Measurements from ENCODE around the gene LPIN1.

- no peak for TF ChIP-seq CTCF (IDR thresholded peaks at IDR 0.05)
- TF ChIP-seq POLR2A (IDR thresholded peaks at IDR 0.05): no peak
- TF ChIP-seq POLR2AphosphoS5 (IDR thresholded peaks at IDR 0.05): no peak
Measured at GRCh38 chr2:11752906-11753305, 6.5 kb downstream of the LPIN1 start.

Measured in breast epithelium (tissue), 3 donors.